Ecto neural progenitor cell (in vitro differentiated cells): ENCODE results near the gene FOXC2.
"Not testable (repeated sequence)": the region's sequence is repeated elsewhere in the genome, so short reads cannot be mapped to it uniquely, and the experiment has no call there.

Experiments used
- DNase-seq: peaks from one replicate; pipeline ENCODE4 v3.0.0-alpha.2; 2018; ENCODE audit warnings: low spot score

FOXC2 gene

GRCh38 chr16:86587955-86588354 is 21.3 kb downstream of the FOXC2 start:
- DNase-seq = not testable (repeated sequence)

- DNase-seq = no peak
Observed at GRCh38 chr16:86590501-86591144, 24.0 kb downstream of the FOXC2 start.

- DNase-seq = no peak
Observed at GRCh38 chr16:86591270-86591669, 24.6 kb downstream of the FOXC2 start.

- DNase-seq = no peak
Observed at GRCh38 chr16:86593913-86594620, 27.4 kb downstream of the FOXC2 start.

GRCh38 chr16:86594721-86595120 is 28.1 kb downstream of the FOXC2 start:
- DNase-seq = no peak

- DNase-seq = no peak
Observed at GRCh38 chr16:86595983-86596605, 29.5 kb downstream of the FOXC2 start.

- DNase-seq = no peak
Observed at GRCh38 chr16:86597126-86597879, 30.7 kb downstream of the FOXC2 start.

GRCh38 chr16:86597880-86598606 is 31.4 kb downstream of the FOXC2 start:
- DNase-seq = no peak

GRCh38 chr16:86598607-86599565 is 32.3 kb downstream of the FOXC2 start:
- no peak for DNase-seq

GRCh38 chr16:86601356-86601755 is 34.7 kb downstream of the FOXC2 start:
- DNase-seq = no peak

GRCh38 chr16:86602521-86602920 is 35.9 kb downstream of the FOXC2 start:
- no peak for DNase-seq

- no peak for DNase-seq
Observed at GRCh38 chr16:86604436-86605193, 38.0 kb downstream of the FOXC2 start.

- no peak for DNase-seq
Observed at GRCh38 chr16:86605950-86606349, 39.3 kb downstream of the FOXC2 start.

GRCh38 chr16:86608301-86608747 is 41.7 kb downstream of the FOXC2 start:
- DNase-seq = no peak

- no peak for DNase-seq
Observed at GRCh38 chr16:86609115-86609514, 42.5 kb downstream of the FOXC2 start.

- no peak for DNase-seq
Observed at GRCh38 chr16:86609661-86610060, 43.0 kb downstream of the FOXC2 start.

GRCh38 chr16:86610779-86611524 is 44.3 kb downstream of the FOXC2 start:
- no peak for DNase-seq

GRCh38 chr16:86611525-86611855 is 44.9 kb downstream of the FOXC2 start:
- no peak for DNase-seq

- DNase-seq = no peak
Observed at GRCh38 chr16:86611941-86612340, 45.3 kb downstream of the FOXC2 start.
